NOMO-1 treated with DMSO at 0.1 percent for 48 hours (cell line): Measurements from ENCODE around the gene UCP2.
"Not testable (repeated sequence)": the region's sequence is repeated elsewhere in the genome, so short reads cannot be mapped to it uniquely, and the experiment has no call there.

ENCODE experiments used
- DNase-seq: peaks from one replicate; lab custom pipeline; 2025; ENCODE audit not compliant: unreplicated experiment; lab: John Stamatoyannopoulos, UW

Gene UCP2

GRCh38 chr11:73996161-73996747, 13.6 kb upstream of the UCP2 start:
- no peak for DNase-seq

DNA sequence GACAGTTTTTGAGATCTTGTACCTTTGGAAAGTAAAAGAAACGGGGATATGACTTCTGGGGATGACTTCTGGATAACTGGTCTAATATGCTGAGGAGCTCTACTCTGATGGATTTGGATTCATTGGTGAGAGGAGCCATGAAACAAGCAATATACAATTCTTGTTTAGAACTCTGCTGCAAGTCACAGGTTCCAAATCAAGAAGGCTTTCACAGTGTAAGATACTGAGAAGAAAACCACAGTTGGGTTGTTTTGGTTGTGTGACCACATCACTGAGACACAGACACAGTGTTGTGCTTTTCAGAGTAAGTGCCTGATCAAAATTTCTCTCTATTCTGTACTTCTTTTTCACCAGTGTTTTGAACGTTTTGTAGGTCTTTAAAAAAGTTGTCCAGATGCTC, 13.1 kb upstream of the UCP2 start:
- DNase-seq = no peak

DNA sequence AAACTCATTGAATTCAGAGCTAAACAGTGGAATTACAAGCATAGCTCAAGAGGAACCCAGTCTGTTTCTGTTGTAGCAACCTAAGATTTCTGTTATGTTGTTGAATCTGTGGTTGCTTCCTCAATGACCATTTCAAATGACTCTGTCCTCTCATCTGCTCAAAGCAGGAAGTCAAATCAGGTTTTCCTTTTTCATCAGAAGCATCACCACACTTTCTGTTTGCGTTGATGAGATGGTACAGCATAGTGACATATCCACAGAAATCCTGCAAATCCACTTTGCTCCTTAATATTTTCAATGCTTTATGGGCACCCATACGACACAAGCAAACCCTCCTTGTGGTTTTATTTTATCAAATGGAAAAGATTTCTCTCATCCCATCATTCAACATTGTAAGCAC, 12.6 kb upstream of the UCP2 start:
- peak; percentile 94 for DNase-seq

GRCh38 chr11:73991471-73992006, 8.9 kb upstream of the UCP2 start:
- DNase-seq = no peak

GRCh38 chr11:73990730-73991129, 8.1 kb upstream of the UCP2 start:
- DNase-seq = no peak

DNA sequence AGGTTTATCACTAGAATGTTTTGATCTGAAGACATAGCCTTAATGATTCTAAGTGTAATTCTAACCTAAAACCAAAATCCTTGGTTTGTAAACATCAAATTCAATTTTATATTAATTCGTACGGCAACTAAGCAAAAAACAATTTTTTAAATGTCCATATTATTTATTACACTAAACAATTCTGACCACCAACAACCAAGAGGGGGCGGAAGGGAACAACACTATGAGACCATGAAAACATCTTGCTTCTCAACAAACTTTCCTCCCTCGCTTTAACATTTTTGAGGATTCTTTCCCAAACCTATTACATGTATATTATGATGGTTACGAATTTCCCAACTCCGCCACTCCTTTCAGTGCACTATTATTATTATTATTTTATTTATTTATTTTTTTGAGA, 6.5 kb upstream of the UCP2 start:
- DNase-seq = no peak

DNA sequence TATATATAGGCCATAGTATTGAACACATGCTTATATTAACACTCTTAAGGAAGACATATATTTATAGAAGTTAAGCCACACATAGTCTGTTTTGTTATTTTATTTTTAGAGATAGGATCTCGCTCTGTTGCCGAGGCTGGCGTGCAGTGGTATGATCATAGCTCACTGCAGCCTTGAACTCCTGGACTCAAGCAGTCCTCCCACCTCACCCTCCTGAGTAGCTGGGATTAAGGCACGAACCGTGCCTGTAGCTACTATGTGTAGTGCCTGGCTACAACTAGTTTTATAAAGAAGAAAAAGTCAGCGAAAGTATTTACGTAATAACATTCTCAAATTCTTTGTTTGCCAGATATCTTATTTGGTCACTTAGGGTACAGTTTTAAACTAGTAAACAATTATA, 5.6 kb upstream of the UCP2 start:
- DNase-seq = no peak

DNA sequence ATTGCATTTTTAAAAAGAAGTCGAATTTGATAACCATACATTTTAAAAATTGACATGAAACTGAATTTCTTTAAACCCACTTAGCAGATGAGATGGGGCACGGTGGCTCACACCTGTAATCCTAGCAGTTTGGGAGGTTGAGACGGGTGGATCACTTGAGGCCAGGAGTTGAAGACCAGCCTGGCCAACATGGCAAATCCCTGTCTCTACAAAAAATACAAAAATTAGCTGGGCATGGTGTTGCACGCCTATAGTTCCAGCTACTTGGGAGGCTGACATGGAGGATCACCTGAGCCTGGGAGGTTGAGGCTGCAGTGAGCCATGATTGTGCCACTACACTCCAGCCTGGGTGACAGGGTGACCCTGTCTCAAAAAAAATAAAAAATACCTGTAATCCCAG, 3.0 kb upstream of the UCP2 start:
- not testable (repeated sequence) for DNase-seq

GRCh38 chr11:73983741-73984538, 1.3 kb upstream of the UCP2 start:
- peak; percentile 53 for DNase-seq

DNA sequence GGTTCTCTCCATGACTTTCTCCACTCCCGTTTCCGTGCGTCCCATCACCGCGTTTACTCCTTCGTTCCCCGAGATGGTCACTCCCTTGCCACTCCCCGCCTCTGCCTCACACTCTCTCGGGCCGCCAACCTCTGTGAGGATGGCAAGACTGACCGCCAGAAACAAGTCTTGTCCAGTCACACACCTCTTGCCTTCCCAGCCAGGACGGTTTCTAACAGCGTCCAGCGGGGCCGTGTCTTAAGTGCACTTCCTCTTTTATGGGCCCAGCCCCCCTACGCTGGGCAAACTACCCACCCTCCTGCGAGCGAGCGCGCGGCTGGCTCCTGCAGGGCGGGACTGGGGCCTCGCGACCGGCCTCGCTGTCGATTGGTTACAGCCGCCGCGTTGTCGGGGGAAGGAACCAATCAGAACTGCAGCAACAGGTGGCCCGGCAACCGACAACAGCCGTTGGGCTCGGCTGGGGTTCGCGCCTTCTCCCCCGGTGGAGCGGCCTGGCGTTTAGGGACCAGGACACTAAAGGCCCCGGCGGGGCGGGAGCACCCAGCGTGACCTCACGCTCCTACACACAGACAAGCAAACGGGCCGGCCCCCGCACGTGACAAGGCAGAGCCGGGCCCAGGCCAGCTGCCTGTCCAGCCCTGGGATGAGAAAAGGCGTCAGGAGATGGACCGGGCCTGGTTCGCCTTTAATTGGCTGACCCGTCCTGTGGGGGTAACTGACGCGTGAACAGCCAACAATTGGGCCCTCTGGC, 522 bp upstream of the UCP2 start:
- peak; percentile 98 for DNase-seq

DNA sequence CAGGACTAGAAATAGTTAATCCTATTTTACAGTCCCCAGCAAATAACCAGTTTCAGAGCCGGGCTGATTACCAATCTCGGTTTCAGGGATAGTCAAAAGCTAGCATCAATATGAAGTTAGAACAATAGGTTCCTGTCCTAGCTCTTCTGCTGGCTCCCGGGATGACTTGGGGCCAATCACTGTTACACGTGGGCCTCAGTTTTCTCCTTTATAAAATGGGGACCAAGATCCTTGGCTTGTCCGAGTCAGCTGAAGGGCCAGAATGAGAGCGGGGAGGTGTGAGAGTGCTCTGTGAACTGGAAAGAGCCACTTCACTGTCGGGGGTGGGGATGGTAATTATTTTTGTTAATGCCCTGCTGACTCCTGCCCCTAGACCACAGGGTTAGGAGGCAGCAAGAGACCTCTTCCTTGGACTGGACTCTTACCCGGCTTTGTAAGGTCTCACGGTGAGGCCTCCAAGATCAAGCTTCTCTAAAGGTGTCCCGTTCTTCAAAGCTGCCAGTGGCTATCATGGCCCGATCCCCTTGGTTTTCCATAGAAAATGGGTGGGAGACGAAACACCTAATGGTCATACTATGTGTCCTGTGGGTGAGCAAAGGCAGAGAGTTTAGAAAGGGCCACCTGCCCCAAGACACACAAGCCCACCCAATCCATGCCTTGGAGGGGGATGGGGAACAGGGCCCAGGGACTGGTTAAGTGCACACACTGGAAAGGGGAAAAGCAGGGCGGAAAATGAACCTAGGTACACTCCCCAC, 1.4 kb downstream of the UCP2 start:
- no peak for DNase-seq

DNA sequence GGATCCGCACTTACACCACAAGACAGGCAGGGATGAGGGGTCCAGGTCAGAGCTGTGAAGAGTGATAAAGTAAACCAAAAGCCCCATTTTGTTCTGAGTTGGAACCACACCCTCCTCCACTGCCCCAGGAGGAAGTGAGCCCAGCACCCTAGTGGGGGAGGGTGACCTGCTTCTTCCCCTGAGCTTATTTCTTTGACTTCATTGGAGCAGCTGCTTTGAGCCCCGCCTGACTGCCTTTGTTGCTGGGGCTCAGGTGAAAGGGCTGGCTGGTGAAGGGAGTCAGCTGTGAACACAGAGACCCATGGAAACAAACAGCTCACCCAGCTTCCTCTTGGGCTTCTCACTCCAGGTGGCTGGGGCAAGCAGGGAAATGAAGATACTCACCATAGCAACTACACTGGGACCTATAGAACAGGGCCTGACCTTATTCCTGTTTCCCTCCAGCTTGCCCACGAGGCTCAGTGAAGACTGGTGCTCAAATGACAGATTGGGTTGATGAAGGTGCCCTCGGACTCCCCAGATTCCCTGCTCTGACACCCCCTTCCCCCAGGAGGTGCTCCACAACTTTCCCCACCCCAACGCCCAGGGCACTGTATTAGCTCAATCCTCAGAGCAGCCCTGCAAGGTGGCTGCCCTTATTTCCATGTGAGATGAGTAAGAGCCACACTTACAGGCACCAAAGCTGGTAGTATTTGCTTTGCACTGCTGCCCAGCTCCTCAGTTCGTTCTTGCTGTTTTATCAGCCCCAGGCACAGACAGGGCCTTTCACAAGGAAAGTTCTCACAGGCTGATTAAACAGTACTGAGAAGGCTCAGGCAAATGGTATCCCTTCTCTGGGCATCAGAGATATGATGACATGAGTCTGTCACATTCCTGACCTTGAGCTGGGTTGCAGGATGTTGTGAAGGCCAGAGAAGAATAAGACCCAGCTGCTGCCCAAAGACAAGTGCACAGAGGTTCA, 2.4 kb downstream of the UCP2 start:
- peak; percentile 74 for DNase-seq

DNA sequence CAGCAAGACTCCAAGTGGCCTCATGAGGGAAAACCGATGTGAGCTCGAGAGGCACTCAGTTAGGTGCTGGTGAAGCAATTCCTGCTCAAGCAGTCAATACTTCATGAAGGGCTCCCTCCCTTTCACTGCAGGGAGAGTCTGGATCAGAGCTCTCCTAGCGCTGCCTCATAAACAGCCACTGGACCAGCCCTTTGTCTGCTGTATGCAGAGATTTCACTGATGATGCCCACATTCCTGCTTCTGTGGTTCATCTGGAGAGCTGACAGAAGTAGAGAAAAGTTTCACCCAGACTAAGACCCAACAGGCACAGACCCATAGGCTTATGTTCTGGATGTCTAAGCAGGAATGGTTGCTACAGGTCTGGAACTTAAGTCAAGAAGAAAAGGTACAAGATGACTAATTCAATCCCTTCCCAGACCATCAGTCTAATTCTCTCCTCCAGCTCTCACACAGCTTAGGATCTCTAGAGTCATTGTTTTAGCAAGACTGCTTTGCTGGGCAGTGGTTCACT, 4.0 kb downstream of the UCP2 start:
- no peak for DNase-seq

- no peak for DNase-seq
These were observed 4.7 kb downstream of the UCP2 start for GRCh38 chr11:73977856-73978519.

- DNase-seq = no peak
These were observed 6.0 kb downstream of the UCP2 start for GRCh38 chr11:73976451-73977151.

GRCh38 chr11:73975479-73975757, 7.2 kb downstream of the UCP2 start:
- DNase-seq = no peak

GRCh38 chr11:73974604-73975478, 7.8 kb downstream of the UCP2 start:
- DNase-seq = no peak
